ENCODE measurements around the gene CCDC43. TPM values are rescaled to one million over a fixed set of nuclear protein-coding genes. Genes with fewer than 3 reads are reported as not detected.
A peak's percentile ranks its signal among the peaks of the same experiment; 100 is the strongest.
"Not testable (repeated sequence)": the region's sequence is repeated elsewhere in the genome, so short reads cannot be mapped to it uniquely, and the experiment has no call there.

The CCDC43 gene
- total and polyA plus RNA-seq, 8 donors, result 20.3 to 33.2 (median 30.9) TPM

DNA sequence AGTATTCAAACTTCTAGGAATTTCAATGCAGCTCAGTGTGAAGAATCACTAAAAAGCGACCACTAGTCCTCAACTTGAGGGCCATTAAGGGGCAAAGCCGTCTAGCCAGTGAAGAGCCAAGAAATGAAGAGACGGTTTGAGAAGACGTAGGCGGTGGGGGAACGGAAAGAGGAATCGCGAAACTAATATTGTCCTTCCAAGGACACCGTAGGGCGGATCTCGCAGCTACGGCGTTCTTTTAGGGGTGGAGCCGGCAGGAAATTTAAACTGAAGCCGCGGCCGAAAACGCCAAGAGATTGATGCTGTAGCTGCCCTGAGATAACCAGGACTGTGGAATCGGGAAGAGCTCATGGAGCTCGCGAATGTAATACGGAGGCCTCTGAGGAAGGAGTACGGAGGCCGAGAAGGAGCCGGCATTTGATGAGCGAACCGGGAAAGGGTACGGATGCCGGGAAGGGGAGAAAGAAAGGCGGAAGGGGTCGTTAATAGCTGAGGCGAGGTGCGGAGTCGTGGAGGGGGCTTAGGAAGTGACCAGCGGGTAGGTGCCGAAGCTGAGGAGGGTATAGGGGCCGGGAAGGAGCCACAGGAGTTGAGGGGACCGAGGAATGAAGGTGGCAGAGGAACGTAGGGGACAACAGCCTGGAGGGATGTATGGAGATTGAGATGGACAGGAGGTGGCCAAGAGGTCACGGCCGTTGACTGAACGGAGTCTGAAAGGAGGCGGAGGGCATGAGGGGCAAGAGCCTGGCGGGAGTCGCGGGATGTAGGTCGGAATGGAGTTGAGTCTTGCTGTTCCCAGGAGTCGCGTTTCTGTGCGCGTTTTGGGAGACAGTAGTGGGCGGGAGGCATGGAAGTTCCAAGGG, 19.1 kb upstream of the CCDC43 start, which contains the start of gene DBF4B:
DBF4B (plus strand) TSS at position 265 of the 863 bp plus-strand sequence; CDS start at position 421, 156 bp downstream.
- H3K27ac ChIP-seq, result peak within 1 kb of the TSS; percentile 69 to 74
- no peaks in the 10 kb centered on the region for H3K9me3 ChIP-seq
- ATAC-seq, result peak; percentile 97
- DNase-seq, result peak; percentile 81 to 94 (median 88)
- peaks cover 0 to 7% of the 10 kb centered on the region in 2 donors for H3K27me3 ChIP-seq
- H3K36me3 ChIP-seq, result peaks cover 0 to 4% of the 10 kb centered on the region in 2 donors
- TF ChIP-seq, protein P1, sequence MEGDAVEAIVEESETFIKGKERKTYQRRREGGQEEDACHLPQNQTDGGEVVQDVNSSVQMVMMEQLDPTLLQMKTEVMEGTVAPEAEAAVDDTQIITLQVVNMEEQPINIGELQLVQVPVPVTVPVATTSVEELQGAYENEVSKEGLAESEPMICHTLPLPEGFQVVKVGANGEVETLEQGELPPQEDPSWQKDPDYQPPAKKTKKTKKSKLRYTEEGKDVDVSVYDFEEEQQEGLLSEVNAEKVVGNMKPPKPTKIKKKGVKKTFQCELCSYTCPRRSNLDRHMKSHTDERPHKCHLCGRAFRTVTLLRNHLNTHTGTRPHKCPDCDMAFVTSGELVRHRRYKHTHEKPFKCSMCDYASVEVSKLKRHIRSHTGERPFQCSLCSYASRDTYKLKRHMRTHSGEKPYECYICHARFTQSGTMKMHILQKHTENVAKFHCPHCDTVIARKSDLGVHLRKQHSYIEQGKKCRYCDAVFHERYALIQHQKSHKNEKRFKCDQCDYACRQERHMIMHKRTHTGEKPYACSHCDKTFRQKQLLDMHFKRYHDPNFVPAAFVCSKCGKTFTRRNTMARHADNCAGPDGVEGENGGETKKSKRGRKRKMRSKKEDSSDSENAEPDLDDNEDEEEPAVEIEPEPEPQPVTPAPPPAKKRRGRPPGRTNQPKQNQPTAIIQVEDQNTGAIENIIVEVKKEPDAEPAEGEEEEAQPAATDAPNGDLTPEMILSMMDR (IDR thresholded peaks at IDR 0.05), result no peak
- peaks cover 4 to 17% of the 10 kb centered on the region in 2 donors for H3K4me1 ChIP-seq
- intact Hi-C loops (cut with DNase I), result no loop called here
- peak within 1 kb of the TSS; percentile 82 for H3K4me3 ChIP-seq

DNA sequence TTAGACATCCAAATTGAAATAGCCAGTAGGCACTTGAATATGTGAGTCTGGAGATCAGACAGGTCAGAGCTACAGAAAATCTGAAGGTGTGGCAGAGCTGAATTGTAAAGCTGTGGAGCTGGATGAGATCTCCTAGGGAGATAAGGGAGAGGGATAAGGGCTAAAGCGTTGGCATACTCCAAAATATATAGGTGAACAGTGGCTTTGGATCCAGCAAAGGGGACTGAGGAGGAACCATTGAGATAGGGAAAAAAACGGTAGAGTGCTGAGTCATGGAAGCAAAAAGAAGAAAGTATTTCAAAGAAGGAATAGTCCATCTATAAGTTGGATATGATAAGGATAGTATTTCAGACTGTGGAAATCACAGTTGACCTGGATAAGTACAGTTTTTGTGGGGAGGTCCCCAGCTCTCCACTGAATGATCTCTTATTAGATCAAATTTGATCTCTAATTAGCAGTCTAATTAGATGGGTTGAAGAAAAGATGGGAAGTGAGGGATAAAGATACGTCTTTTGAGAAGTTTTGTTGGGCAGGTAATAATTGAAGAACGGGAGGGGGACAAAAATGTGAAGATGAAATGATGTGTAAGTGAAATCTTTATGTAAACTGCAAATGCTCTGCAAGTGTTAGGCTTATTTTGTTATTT, 18.3 kb upstream of the CCDC43 start:
- peaks cover 4 to 17% of the 10 kb centered on the region in 2 donors for H3K4me1 ChIP-seq
- peaks cover 0 to 7% of the 10 kb centered on the region in 2 donors for H3K27me3 ChIP-seq
- TF ChIP-seq, protein P1 (IDR thresholded peaks at IDR 0.05), result no peak
- intact Hi-C loops (cut with DNase I), result no loop called here
- H3K4me3 ChIP-seq, result peak overlapping the region; percentile 82
- H3K27ac ChIP-seq, result peak overlapping the region; percentile 69 to 74
- ATAC-seq (no peak), DNase-seq (no peak)
- H3K9me3 ChIP-seq, result no peaks in the 10 kb centered on the region
- no peaks in the 10 kb centered on the region for H3K36me3 ChIP-seq

DNA sequence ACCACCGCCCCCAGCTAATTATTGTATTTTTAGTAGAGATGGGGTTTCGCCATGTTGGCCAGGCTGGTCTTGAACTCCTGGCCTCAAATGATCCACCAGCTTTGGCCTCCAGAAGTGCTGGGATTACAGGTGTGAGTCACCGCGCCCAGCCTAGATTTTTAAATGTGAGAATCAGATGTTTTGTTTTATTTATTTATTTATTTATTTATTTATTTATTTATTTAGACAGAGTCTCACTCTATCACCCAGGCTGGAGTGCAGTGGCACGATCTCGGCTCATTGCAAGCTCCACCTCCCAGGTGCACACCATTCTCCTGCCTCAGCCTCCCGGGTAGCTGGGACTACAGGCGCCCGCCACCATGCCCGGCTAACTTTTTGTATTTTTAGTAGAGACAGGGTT, 10.7 kb upstream of the CCDC43 start:
- ATAC-seq; H3K4me1 ChIP-seq; H3K9me3 ChIP-seq; DNase-seq; intact Hi-C loops (cut with DNase I); H3K27ac ChIP-seq; H3K4me3 ChIP-seq; H3K36me3 ChIP-seq; H3K27me3 ChIP-seq: not testable (repeated sequence)

DNA sequence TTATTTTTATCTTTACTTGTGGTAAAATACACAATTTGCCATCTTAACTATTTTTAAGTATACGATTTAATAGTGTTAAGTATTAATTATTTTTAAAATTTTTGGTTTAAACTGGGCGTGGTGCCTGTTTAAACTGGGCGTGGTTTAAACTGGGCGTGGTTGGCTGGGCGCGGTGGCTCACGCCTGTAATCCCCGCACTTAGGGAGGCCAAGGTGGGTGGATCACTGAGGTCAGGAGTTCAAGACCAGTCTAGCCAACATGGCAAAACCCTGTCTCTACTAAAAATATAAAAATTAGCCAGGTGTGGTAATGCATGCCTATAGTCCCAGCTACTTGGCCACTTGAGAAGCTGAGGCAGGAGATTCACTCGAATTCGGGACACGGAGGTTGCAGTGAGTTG, 4.0 kb upstream of the CCDC43 start:
- DNase-seq, result no peak
- Histone ChIP-seq H3K36me3 (no peaks in the 10 kb centered on the region), H3K4me1 (peaks cover 5 to 22% of the 10 kb centered on the region in 2 donors), H3K9me3 (no peaks in the 10 kb centered on the region), H3K4me3 (no peak overlapping the region), H3K27me3 (no peaks in the 10 kb centered on the region), H3K27ac (no peak overlapping the region)
- no peak for ATAC-seq
- TF ChIP-seq, protein P1 (IDR thresholded peaks at IDR 0.05), result no peak
- intact Hi-C loops (cut with DNase I), result no loop called here

DNA sequence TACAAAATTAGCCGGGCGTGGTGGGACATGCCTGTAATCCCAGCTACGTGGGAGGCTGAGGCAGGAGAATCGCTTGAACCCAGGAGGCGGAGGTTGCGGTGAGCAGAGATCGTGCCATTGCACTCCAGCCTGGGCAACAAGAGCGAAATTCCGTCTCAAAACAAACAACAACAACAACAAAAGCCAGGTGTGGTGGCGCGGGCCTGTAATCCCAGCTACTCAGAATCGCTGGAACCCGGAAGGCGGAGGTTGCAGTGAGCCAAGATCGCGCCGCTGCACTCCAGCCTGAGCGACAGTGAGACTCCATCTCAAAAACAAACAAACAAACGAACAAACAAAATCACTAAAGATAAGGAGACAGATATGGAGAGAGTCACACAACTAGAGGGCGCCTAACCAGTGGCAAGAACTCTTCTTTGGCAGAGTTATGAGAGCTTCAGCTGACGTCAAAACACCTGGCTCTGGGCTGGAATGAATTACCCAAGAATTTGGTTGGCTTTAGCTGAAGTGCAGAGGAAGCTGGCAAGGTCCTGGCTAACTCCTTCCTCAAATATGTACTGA, 1.2 kb upstream of the CCDC43 start:
- peak; percentile 34 for ATAC-seq
- DNase-seq; intact Hi-C loops (cut with DNase I); H3K9me3 ChIP-seq; H3K27me3 ChIP-seq; H3K36me3 ChIP-seq; H3K27ac ChIP-seq: not testable (repeated sequence)
- peak overlapping the region in 1 of 2 donors; percentile 92 for H3K4me3 ChIP-seq
- peaks cover 9 to 28% of the 10 kb centered on the region in 2 donors for H3K4me1 ChIP-seq
